Measurements from ENCODE around the gene PCYOX1L. TPM values are rescaled to one million over a fixed set of nuclear protein-coding genes. Genes with fewer than 3 reads are reported as not detected.

The PCYOX1L gene
- total RNA-seq, 1 experiment from 2014 or later = 7.0 TPM

GRCh38 chr5:149325166-149325735 is 32.6 kb upstream of the PCYOX1L start:
- BruUV-seq (replicated peaks) = no TSS peak
- Histone ChIP-seq H3K9me3 (ENCODE audit: control insufficient read depth, insufficient read depth, low read depth, low read length) (no peaks in the 10 kb centered on the region), H3K27me3 (ENCODE audit: control insufficient read depth, insufficient read depth, low read length) (no peaks in the 10 kb centered on the region), H3K4me1 (ENCODE audit: control insufficient read depth, insufficient read depth, low read length) (no peaks in the 10 kb centered on the region), H3K36me3 (ENCODE audit: control insufficient read depth, insufficient read depth, low read length) (no peaks in the 10 kb centered on the region), H3K27ac (ENCODE audit: low read length) (no peak overlapping the region), H3K4me3 (ENCODE audit: low read depth in 2 of 2, low read length in 2 of 2) (no peak overlapping the region)
- TF ChIP-seq REST (IDR thresholded peaks at IDR 0.05; ENCODE audit: insufficient read depth in 1 of 2, low read depth in 2 of 2, low read length in 1 of 2) (no peak), POLR2AphosphoS5 (IDR thresholded peaks at IDR 0.05; ENCODE audit: low read depth, low read length) (no peak), TCF7L2 (IDR thresholded peaks at IDR 0.05; ENCODE audit: low read depth, low read length) (no peak), SIN3A (IDR thresholded peaks at IDR 0.05; ENCODE audit: borderline replicate concordance, insufficient read depth, low read depth, low read length) (no peak), CTCF (IDR thresholded peaks at IDR 0.05) (no peak)
- intact Hi-C loops (cut with micrococcal nuclease; ENCODE audit: unreplicated experiment) (no loop called here), in situ Hi-C loops (cut with HindIII; ENCODE audit: low pct_unique_long_range_greater_than_20kb, low sequenced_read_pairs) (no loop called here)
- CTCF ChIA-PET = no interaction called here
- DNase-seq (ENCODE audit: low read depth, low spot score) (no peak), ATAC-seq (no peak)
- POLR2A ChIA-PET = no interaction called here

GRCh38 chr5:149325894-149326293 is 32.0 kb upstream of the PCYOX1L start:
- Histone ChIP-seq H3K27ac (ENCODE audit: low read length) (no peak overlapping the region), H3K9me3 (ENCODE audit: control insufficient read depth, insufficient read depth, low read depth, low read length) (no peaks in the 10 kb centered on the region), H3K4me3 (ENCODE audit: low read depth in 2 of 2, low read length in 2 of 2) (no peak overlapping the region), H3K27me3 (ENCODE audit: control insufficient read depth, insufficient read depth, low read length) (no peaks in the 10 kb centered on the region), H3K4me1 (ENCODE audit: control insufficient read depth, insufficient read depth, low read length) (no peaks in the 10 kb centered on the region), H3K36me3 (ENCODE audit: control insufficient read depth, insufficient read depth, low read length) (no peaks in the 10 kb centered on the region)
- ATAC-seq (no peak), DNase-seq (ENCODE audit: low read depth, low spot score) (no peak)
- in situ Hi-C loops (cut with HindIII; ENCODE audit: low pct_unique_long_range_greater_than_20kb, low sequenced_read_pairs) = no loop called here
- TF ChIP-seq REST (IDR thresholded peaks at IDR 0.05; ENCODE audit: insufficient read depth in 1 of 2, low read depth in 2 of 2, low read length in 1 of 2) = no peak
- TF ChIP-seq SIN3A (IDR thresholded peaks at IDR 0.05; ENCODE audit: borderline replicate concordance, insufficient read depth, low read depth, low read length) = no peak
- TF ChIP-seq TCF7L2 (IDR thresholded peaks at IDR 0.05; ENCODE audit: low read depth, low read length) = no peak
- TF ChIP-seq POLR2AphosphoS5 (IDR thresholded peaks at IDR 0.05; ENCODE audit: low read depth, low read length) = no peak
- TF ChIP-seq CTCF (IDR thresholded peaks at IDR 0.05) = no peak
- intact Hi-C loops (cut with micrococcal nuclease; ENCODE audit: unreplicated experiment) = no loop called here
- no TSS peak for BruUV-seq (replicated peaks)
- CTCF ChIA-PET = no interaction called here
- POLR2A ChIA-PET = no interaction called here
